Measurements from ENCODE around the gene PACS2. TPM values are rescaled to one million over a fixed set of nuclear protein-coding genes. Genes with fewer than 3 reads are reported as not detected.
"Not testable (repeated sequence)": the region's sequence is repeated elsewhere in the genome, so short reads cannot be mapped to it uniquely, and the experiment has no call there.

PACS2 gene
- polyA plus RNA-seq, 1 donor, result 116 TPM

DNA sequence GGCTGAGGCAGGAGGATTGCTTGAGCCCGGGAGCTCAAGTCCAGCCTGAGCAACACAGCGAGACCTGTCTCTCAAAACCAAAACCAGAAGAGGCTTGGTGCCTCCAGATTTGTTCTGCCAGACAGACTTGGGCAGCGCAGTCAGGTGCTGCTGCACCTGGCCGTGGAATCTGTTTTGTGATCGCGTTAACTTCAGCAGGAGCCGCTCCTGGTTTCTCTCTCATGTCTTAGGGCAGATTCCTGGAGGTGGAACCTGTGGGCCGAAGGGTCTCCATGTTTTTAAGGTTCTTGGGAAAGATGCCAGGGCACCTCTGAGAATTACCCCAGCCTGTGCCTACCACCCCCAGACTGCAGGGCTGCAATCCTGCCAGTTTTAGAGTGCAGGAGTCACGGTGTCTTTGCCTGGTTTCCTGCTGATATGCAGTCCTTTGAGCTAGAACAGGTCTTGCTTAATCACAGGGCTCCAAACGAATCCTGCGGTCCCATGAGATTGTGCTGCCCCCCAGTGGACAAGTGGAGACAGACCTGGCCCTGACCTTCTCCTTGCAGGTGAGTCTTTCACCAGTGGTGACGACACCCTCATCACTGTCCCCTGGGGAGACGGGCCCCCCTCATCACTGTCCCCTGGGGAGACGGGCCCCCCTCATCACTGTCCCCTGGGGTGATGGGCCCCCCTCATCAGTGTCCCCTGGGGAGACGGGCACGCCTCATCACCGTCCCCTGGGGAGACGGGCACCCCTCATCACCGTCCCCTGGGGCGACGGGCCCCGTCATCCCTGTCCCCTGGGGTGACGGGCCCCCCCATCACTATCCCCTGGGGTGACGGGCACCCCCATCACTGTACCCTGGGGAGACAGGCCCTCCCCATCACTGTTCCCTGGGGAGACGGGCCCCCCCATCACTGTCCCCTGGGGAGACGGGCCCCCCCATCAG is 37.6 kb downstream of the PACS2 start:
- DNase-seq, result peak; percentile 72

- no peak for DNase-seq
Observed at GRCh38 chr14:105353136-105353535, 38.6 kb downstream of the PACS2 start.

GRCh38 chr14:105354541-105354940 is 40.0 kb downstream of the PACS2 start:
- no peak for DNase-seq

GRCh38 chr14:105355049-105355575 is 40.6 kb downstream of the PACS2 start:
- DNase-seq, result no peak

- no peak for DNase-seq
Observed at GRCh38 chr14:105355850-105356604, 41.5 kb downstream of the PACS2 start.

- DNase-seq, result no peak
Observed at GRCh38 chr14:105356927-105357326, 42.4 kb downstream of the PACS2 start.

DNA sequence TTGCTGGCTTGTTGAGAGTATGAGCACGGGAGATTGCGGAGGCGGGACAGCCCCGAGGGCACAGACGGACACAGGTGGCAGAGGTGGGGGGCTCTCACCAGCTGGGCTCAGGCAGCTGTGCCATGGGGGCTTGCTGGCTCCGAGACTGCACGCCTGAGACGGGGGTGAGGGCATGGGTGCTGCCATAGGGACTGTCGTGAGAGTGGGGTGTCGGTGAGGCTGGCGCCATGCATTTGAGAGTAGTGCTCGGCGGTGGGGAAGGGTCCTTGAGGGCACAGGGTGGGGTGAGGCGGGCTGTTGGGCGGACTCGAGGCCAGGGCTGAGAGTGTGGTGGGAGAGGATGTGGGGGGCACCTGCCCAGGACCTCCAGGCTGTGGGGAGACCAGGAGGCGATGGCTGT is 43.1 kb downstream of the PACS2 start:
- no peak for DNase-seq

GRCh38 chr14:105358140-105358846 is 43.7 kb downstream of the PACS2 start:
- DNase-seq, result no peak

DNA sequence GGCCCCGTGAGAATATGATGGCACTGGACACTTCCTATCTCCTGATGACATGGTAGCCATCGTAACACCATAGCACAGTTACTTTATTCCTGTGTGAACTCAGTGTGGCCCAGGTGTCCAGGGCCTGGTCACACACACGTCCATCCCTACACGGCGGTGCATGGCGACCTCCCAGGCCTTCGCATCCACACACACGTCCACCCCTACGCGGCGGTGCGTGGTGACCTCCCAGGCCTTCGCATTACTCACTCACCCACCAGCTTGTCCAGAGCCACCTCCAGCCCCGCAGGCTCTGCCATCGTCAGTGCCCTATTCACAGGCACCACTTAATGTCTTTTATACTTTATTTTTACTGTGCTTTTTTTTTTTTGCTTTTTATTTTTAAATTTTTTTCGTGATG is 44.4 kb downstream of the PACS2 start:
- DNase-seq, result no peak

DNA sequence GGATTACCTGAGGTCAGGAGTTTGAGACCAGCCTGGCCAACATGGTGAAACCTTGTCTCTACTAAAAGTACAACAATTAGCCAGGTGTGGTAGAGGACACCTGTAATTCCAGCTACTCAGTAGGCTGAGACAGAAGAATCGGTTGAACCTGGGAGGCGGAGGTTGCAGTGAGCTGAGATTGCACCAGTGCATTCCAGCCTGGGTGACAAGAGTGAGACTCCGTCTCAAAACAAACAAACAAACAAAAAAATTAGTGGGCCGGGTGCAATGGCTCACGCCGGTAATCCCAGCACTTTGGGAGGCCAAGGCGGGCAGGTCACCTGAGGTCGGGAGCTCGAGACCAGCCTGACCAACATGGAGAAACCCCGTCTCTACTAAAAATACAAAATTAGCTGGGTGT is 46.9 kb downstream of the PACS2 start:
- DNase-seq, result not testable (repeated sequence)

DNA sequence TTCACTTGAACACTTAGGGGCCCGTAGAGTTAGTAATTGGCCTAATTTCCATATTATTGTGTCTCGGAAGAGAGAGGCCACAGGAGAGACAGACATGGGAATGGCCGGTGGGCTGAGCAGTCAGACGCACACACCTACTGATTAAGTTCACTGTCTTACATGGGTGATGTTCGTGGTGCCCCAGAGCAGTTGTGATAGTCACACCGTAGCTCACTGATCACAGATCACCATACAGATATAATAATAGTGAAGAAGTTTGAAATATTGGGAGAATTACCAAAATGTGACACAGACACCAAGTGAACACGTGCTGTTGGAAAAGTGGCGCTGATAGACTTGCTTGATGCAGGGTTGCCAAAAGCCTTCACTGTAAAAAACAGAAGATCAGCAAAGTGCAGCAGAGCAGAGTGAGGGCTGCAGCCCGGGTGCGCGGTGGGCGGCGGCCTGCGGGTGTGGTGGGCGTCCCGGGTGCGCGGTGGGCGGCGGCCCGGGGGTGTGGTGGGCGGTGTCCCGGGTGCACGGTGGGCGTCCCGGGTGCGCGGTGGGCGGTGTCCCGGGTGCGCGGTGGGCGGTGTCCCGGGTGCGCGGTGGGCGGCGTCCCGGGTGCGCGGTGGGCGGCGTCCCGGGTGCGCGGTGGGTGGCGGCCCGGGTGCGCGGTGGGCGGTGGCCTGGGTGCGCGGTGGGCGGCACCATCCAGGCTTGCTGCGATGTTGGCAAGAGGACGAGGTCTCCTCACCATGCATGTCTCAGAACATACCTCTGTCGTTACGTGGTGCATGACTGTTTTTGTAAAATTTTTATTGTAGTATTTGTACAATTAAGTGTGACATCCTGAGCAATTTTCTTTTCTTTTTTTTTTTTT is 49.5 kb downstream of the PACS2 start:
- DNase-seq, result no peak

DNA sequence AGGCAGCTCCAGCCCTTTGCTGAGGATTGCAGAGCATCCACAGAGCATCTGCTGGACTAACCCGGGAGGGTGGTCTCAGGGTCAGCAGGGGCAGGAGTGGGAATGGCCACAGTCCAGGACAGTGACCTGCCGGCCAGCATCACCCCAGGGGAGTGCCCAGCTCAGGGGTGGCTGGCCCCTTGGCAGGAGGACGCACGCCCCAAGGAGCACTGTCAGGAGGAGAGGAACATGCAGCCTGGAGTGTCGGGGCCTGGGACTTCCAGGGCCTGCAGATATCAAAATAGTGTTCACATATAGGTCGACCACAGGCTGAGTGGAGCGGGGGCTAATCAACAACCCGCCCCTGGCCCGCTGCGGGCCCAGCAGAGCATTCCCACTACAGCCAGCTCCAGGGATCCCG is 50.6 kb downstream of the PACS2 start:
- no peak for DNase-seq

- no peak for DNase-seq
Observed at GRCh38 chr14:105365681-105366080, 51.1 kb downstream of the PACS2 start.

DNA sequence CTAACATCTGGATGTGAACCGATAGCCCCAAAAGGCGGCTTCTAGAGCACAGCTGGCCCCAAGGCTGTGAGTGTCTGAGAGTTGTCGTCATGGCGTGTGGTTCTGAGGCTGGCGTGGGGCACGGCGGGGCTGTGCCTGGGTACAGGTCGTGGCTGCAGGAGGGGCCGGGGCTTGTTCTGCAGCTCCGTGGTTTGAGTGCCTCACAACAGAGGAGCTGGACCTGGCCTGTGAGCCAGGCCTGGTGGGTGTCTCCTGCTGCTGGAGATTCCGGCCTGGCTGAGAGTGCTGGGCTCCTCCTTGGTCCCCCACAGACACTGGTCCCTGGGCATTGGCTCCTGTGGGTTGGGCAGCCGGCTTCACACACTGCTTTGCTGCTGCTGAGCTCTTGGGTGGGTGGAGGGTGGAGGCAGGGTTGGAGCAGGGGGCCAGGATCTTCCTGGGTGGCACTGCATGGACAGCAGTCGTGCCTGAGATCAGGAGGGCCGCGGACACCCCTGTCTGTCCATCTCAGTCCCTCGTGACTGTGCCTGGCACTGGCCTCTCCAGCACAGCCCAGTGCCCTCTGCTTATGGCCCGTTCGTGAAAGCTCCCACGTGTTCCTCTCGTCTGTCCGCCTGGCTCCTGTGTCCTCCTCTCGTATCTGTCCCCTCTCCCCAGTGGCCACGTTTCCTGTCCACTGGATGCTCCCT is 52.0 kb downstream of the PACS2 start:
- DNase-seq, result no peak

- DNase-seq, result no peak
Observed at GRCh38 chr14:105367116-105368031, 52.8 kb downstream of the PACS2 start.

- no peak for DNase-seq
Observed at GRCh38 chr14:105368032-105368417, 53.5 kb downstream of the PACS2 start.

DNA sequence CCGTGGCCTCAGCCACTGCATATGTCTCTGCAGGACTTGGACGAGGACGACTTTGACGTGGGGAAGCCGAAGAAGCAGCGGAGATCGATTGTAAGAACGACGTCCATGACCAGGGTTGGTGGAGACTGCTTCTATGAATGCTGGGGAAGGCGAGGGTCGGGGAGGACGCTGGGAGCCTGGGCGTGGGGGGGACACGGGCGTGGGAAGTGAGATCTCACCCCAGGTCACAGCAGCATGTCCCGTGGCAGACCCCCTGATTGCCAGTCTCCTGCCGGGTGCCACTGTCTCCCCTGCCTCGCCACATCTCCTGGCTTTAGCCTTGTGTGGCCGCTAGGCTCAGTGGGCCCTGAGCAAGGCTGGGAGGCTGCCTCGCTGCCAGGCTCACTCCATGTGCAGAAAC is 53.9 kb downstream of the PACS2 start:
- DNase-seq, result no peak

DNA sequence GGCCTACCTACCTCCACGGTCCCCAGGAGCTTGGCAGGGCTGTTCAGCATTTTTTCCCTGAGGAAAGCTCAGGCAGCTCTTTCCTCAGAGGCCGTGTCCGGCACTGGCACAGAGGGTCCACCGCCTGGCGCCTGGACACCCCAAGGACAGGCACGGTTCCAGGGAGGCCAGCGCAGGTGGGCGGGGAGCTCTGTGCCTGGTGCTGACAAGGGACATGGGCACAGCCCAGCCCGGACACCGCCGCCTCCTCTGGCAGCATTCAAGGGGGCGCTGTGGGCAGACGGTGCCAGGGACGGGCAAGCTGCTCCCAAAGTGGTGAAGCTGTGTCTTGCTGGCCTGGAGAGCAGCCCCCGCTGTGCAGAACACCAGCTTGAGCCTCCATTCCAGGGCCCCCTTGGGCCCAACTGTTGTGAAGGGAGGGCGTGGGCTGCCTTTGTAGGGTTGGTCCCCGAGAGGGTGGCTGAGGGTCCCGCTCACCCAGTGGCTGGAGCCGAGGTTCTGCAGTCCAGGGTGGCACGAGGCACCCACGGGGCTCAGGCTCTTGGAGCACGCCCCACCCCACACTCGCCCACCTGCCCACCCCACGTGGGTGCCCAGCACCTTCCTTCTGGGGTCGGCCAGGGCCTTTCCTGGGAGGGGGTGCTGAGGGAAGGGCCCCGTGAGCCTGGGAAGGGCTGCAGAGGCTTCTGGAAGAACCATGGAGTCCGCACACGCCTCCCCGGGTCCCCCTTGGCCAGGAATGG is 54.5 kb downstream of the PACS2 start:
- DNase-seq, result no peak

- no peak for DNase-seq
Observed at GRCh38 chr14:105369653-105370040, 55.1 kb downstream of the PACS2 start.

All from hindlimb muscle (tissue), 1 donor.